Colon (tissue), 2 donors: ENCODE measurements around the gene NBAS.

Experiments
- FAIRE-seq: peaks from 2 replicates; lab custom pipeline; 2012; peaks lifted over from hg19 to GRCh38; lab: Jason Lieb, UNC
- donor health status: control.
- donor health status: control.

Gene NBAS

GRCh38 chr2:15126373-15126772 lies 434.8 kb downstream of the NBAS start:
- FAIRE-seq: no peak

GRCh38 chr2:15122915-15123314 lies 438.2 kb downstream of the NBAS start:
- no peak for FAIRE-seq

- FAIRE-seq: no peak
Observed at GRCh38 chr2:15120631-15121030, 440.5 kb downstream of the NBAS start.

- FAIRE-seq: no peak
Observed at GRCh38 chr2:15119722-15120175, 441.4 kb downstream of the NBAS start.

- no peak for FAIRE-seq
Observed at GRCh38 chr2:15117409-15118050, 443.6 kb downstream of the NBAS start.
